IgD-negative memory B cell (primary cell): ENCODE results near the gene SRPX2. TPM values are rescaled to one million over a fixed set of nuclear protein-coding genes. Genes with fewer than 3 reads are reported as not detected.

Source experiments
- H3K27ac Mint-ChIP-seq, 3 donors: one replicate each; pipeline ENCODE4 v1.8.0; 2020 to 2022; ENCODE audit warnings: mild to moderate bottlenecking in 3 of 3, mixed read lengths in 3 of 3, moderate library complexity in 1 of 3
- H3K27me3 Mint-ChIP-seq: one replicate; pipeline ENCODE4 v1.8.0; 2021; ENCODE audit warnings: mixed read lengths
- H3K36me3 Mint-ChIP-seq: one replicate; pipeline ENCODE4 v1.8.0; 2020; ENCODE audit warnings: mild to moderate bottlenecking, mixed read lengths
- H3K4me1 Mint-ChIP-seq, 3 donors: one replicate each; pipeline ENCODE4 v1.8.0; 2020 to 2022; ENCODE audit warnings: mixed read lengths in 3 of 3, mild to moderate bottlenecking in 1 of 3
- H3K4me3 Mint-ChIP-seq, 4 donors: one replicate each; pipeline ENCODE4 v1.8.0; 2020 to 2022; ENCODE audit warnings: mild to moderate bottlenecking in 4 of 4, mixed read lengths in 4 of 4, moderate library complexity in 3 of 4
- H3K9me3 Mint-ChIP-seq, 3 donors: one replicate each; pipeline ENCODE4 v1.8.0; 2020 to 2021; ENCODE audit warnings: mixed read lengths in 3 of 3, mild to moderate bottlenecking in 1 of 3
- polyA plus RNA-seq: library from polyadenylated mRNA; unstranded; fragments of 300-500 nt; fragmentation: Illumina TruSeq; gene quantifications from one replicate; pipeline ENCODE4 v1.2.3, GENCODE V29; 2021

Gene SRPX2
- polyA plus RNA-seq, 1 donor from 2014 or later: not detected

GRCh38 chrX:100663642-100664041 lies 19.6 kb downstream of the SRPX2 start:
- H3K9me3 Mint-ChIP-seq: no peaks in the 10 kb centered on the region

GRCh38 chrX:100672966-100673365 lies 29.0 kb downstream of the SRPX2 start:
- Mint-ChIP-seq H3K4me3 (no peak overlapping the region), H3K27me3 (peaks cover 1% of the 10 kb centered on the region), H3K9me3 (no peaks in the 10 kb centered on the region), H3K4me1 (peaks cover 11 to 12% (median 11%) of the 10 kb centered on the region in 3 donors), H3K27ac (no peak overlapping the region), H3K36me3 (no peaks in the 10 kb centered on the region)

More at GRCh38 chrX:100663642-100664041, 19.6 kb downstream of the SRPX2 start:
- Mint-ChIP-seq H3K4me1 (peaks cover 0 to 2% (median 0%) of the 10 kb centered on the region in 3 donors), H3K27ac (no peak overlapping the region), H3K4me3 (no peak overlapping the region), H3K27me3 (peaks cover 14% of the 10 kb centered on the region), H3K36me3 (no peaks in the 10 kb centered on the region)

GRCh38 chrX:100673397-100673953 lies 29.5 kb downstream of the SRPX2 start:
- peaks cover under 1% of the 10 kb centered on the region for H3K27me3 Mint-ChIP-seq
- no peak overlapping the region for H3K27ac Mint-ChIP-seq
- no peak overlapping the region for H3K4me3 Mint-ChIP-seq
- no peaks in the 10 kb centered on the region for H3K36me3 Mint-ChIP-seq
- H3K9me3 Mint-ChIP-seq: no peaks in the 10 kb centered on the region
- H3K4me1 Mint-ChIP-seq: peaks cover 11 to 12% (median 11%) of the 10 kb centered on the region in 3 donors

- Mint-ChIP-seq H3K9me3 (no peaks in the 10 kb centered on the region), H3K27me3 (no peaks in the 10 kb centered on the region), H3K4me1 (peaks cover 11 to 12% (median 11%) of the 10 kb centered on the region in 3 donors), H3K27ac (no peak overlapping the region), H3K36me3 (no peaks in the 10 kb centered on the region), H3K4me3 (no peak overlapping the region)
Measured at GRCh38 chrX:100674705-100675104, 30.7 kb downstream of the SRPX2 start.

GRCh38 chrX:100677611-100678181 lies 33.7 kb downstream of the SRPX2 start:
- no peak overlapping the region for H3K4me3 Mint-ChIP-seq
- H3K4me1 Mint-ChIP-seq: peaks cover 11 to 12% (median 11%) of the 10 kb centered on the region in 3 donors
- peaks cover 5% of the 10 kb centered on the region for H3K27me3 Mint-ChIP-seq
- no peaks in the 10 kb centered on the region for H3K36me3 Mint-ChIP-seq
- H3K27ac Mint-ChIP-seq: no peak overlapping the region
- no peaks in the 10 kb centered on the region for H3K9me3 Mint-ChIP-seq

GRCh38 chrX:100680756-100681155 lies 36.8 kb downstream of the SRPX2 start:
- Mint-ChIP-seq H3K9me3 (no peaks in the 10 kb centered on the region), H3K27ac (no peak overlapping the region)

GRCh38 chrX:100681599-100681998 lies 37.6 kb downstream of the SRPX2 start:
- Mint-ChIP-seq H3K27me3 (peaks cover 5% of the 10 kb centered on the region), H3K9me3 (no peaks in the 10 kb centered on the region), H3K36me3 (no peaks in the 10 kb centered on the region), H3K4me1 (peaks cover 4 to 5% (median 5%) of the 10 kb centered on the region in 3 donors), H3K27ac (no peak overlapping the region), H3K4me3 (no peak overlapping the region)

More at GRCh38 chrX:100680756-100681155, 36.8 kb downstream of the SRPX2 start:
- H3K4me3 Mint-ChIP-seq: peak overlapping the region in 1 of 4 donors; percentile 0
- no peaks in the 10 kb centered on the region for H3K36me3 Mint-ChIP-seq
- peaks cover 5% of the 10 kb centered on the region for H3K27me3 Mint-ChIP-seq
- peaks cover 1 to 2% (median 1%) of the 10 kb centered on the region in 3 donors for H3K4me1 Mint-ChIP-seq

- Mint-ChIP-seq H3K9me3 (no peaks in the 10 kb centered on the region), H3K27ac (no peak overlapping the region), H3K36me3 (no peaks in the 10 kb centered on the region), H3K4me1 (peaks cover 15 to 18% (median 17%) of the 10 kb centered on the region in 3 donors), H3K4me3 (no peak overlapping the region), H3K27me3 (peaks cover 7% of the 10 kb centered on the region)
Measured at GRCh38 chrX:100682939-100683338, 38.9 kb downstream of the SRPX2 start.

- H3K9me3 Mint-ChIP-seq: no peaks in the 10 kb centered on the region
- H3K4me3 Mint-ChIP-seq: no peak overlapping the region
- H3K36me3 Mint-ChIP-seq: no peaks in the 10 kb centered on the region
Measured at GRCh38 chrX:100685284-100685996, 41.4 kb downstream of the SRPX2 start.

GRCh38 chrX:100685997-100686305 lies 42.0 kb downstream of the SRPX2 start:
- H3K27ac Mint-ChIP-seq: no peak overlapping the region
- no peak overlapping the region for H3K4me3 Mint-ChIP-seq
- no peaks in the 10 kb centered on the region for H3K9me3 Mint-ChIP-seq
- peaks cover 2% of the 10 kb centered on the region for H3K27me3 Mint-ChIP-seq
- H3K36me3 Mint-ChIP-seq: no peaks in the 10 kb centered on the region
- H3K4me1 Mint-ChIP-seq: peaks cover 21 to 23% (median 21%) of the 10 kb centered on the region in 3 donors

More at GRCh38 chrX:100685284-100685996, 41.4 kb downstream of the SRPX2 start:
- peaks cover 3% of the 10 kb centered on the region for H3K27me3 Mint-ChIP-seq
- H3K4me1 Mint-ChIP-seq: peaks cover 21 to 23% (median 21%) of the 10 kb centered on the region in 3 donors
- H3K27ac Mint-ChIP-seq: no peak overlapping the region

- Mint-ChIP-seq H3K4me1 (peaks cover 21 to 26% (median 21%) of the 10 kb centered on the region in 3 donors), H3K9me3 (no peaks in the 10 kb centered on the region), H3K36me3 (no peaks in the 10 kb centered on the region), H3K27ac (peak overlapping the region in 1 of 3 donors; percentile 79), H3K4me3 (peak overlapping the region in 2 of 4 donors; percentile 9 to 63), H3K27me3 (peaks cover 2% of the 10 kb centered on the region)
Measured at GRCh38 chrX:100687128-100687527, 43.1 kb downstream of the SRPX2 start.

GRCh38 chrX:100687546-100687945 lies 43.5 kb downstream of the SRPX2 start:
- H3K4me3 Mint-ChIP-seq: peak overlapping the region in 2 of 4 donors; percentile 52 to 63

GRCh38 chrX:100695302-100695701 lies 51.3 kb downstream of the SRPX2 start:
- Mint-ChIP-seq H3K4me1 (peaks cover 6 to 10% (median 7%) of the 10 kb centered on the region in 3 donors), H3K9me3 (no peaks in the 10 kb centered on the region), H3K4me3 (no peak overlapping the region), H3K27me3 (peaks cover 10% of the 10 kb centered on the region), H3K36me3 (peaks cover 1% of the 10 kb centered on the region), H3K27ac (no peak overlapping the region)

More at GRCh38 chrX:100687546-100687945, 43.5 kb downstream of the SRPX2 start:
- H3K27ac Mint-ChIP-seq: peak overlapping the region in 1 of 3 donors; percentile 79
- H3K9me3 Mint-ChIP-seq: no peaks in the 10 kb centered on the region
- no peaks in the 10 kb centered on the region for H3K36me3 Mint-ChIP-seq
- H3K4me1 Mint-ChIP-seq: peaks cover 21 to 26% (median 21%) of the 10 kb centered on the region in 3 donors
- H3K27me3 Mint-ChIP-seq: peaks cover 4% of the 10 kb centered on the region

GRCh38 chrX:100695991-100696390 lies 52.0 kb downstream of the SRPX2 start:
- Mint-ChIP-seq H3K27ac (no peak overlapping the region), H3K4me3 (no peak overlapping the region), H3K4me1 (peaks cover 6 to 10% (median 7%) of the 10 kb centered on the region in 3 donors), H3K27me3 (peaks cover 12% of the 10 kb centered on the region), H3K36me3 (peaks cover 1% of the 10 kb centered on the region), H3K9me3 (no peaks in the 10 kb centered on the region)

- peaks cover 1% of the 10 kb centered on the region for H3K36me3 Mint-ChIP-seq
- H3K4me1 Mint-ChIP-seq: peaks cover 5 to 10% (median 7%) of the 10 kb centered on the region in 3 donors
- no peak overlapping the region for H3K4me3 Mint-ChIP-seq
- peaks cover 14% of the 10 kb centered on the region for H3K27me3 Mint-ChIP-seq
- no peaks in the 10 kb centered on the region for H3K9me3 Mint-ChIP-seq
- no peak overlapping the region for H3K27ac Mint-ChIP-seq
Measured at GRCh38 chrX:100696699-100697351, 52.8 kb downstream of the SRPX2 start.
